Left renal cortex interstitium (tissue), 4 donors: Measurements from ENCODE around the gene FGF12. TPM values are rescaled to one million over a fixed set of nuclear protein-coding genes. Genes with fewer than 3 reads are reported as not detected.
A peak's percentile ranks its signal among the peaks of the same experiment; 100 is the strongest.
"Not testable (repeated sequence)": the region's sequence is repeated elsewhere in the genome, so short reads cannot be mapped to it uniquely, and the experiment has no call there.

ENCODE experiments used
- DNase-seq, 4 donors: peaks; one replicate each; pipeline ENCODE4 v3.0.0-alpha.2; 2013; ENCODE audit warnings: low read depth in 4 of 4, low spot score in 2 of 4, missing footprints in 1 of 4
- polyA plus RNA-seq, 4 donors: library from polyadenylated mRNA; unstranded; fragments of 120-200 nt; gene quantifications; one replicate each; pipeline ENCODE4 v1.2.1, GENCODE V29; 2013; ENCODE audit not compliant: insufficient read length in 4 of 4

The FGF12 gene
- 1 to 10 TPM; 5.2 to 7.6 (median 6.6) TPM for polyA plus RNA-seq

GRCh38 chr3:192727032-192727847 is at the start of gene FGF12:
TSS of gene FGF12 (minus strand) at chr3:192727541.
- peak; percentile 50 to 82 (median 62) for DNase-seq

- DNase-seq: not testable (repeated sequence)
Measured at GRCh38 chr3:192774341-192774740, 47.0 kb upstream of the FGF12 start.

- DNase-seq: peak in 1 of 4 donors; percentile 13
Measured at GRCh38 chr3:192772240-192772894, 45.0 kb upstream of the FGF12 start.

GRCh38 chr3:192758654-192759053 is 31.3 kb upstream of the FGF12 start:
- DNase-seq: no peak

GRCh38 chr3:192751148-192751547 is 23.8 kb upstream of the FGF12 start:
- DNase-seq: no peak

GRCh38 chr3:192750201-192750600 is 22.9 kb upstream of the FGF12 start:
- no peak for DNase-seq

- DNase-seq: no peak
Measured at GRCh38 chr3:192747746-192748145, 20.4 kb upstream of the FGF12 start.

GRCh38 chr3:192747145-192747544 is 19.8 kb upstream of the FGF12 start:
- DNase-seq: no peak

GRCh38 chr3:192745150-192745549 is 17.8 kb upstream of the FGF12 start:
- DNase-seq: no peak

- DNase-seq: not testable (repeated sequence)
Measured at GRCh38 chr3:192744604-192745003, 17.3 kb upstream of the FGF12 start.

GRCh38 chr3:192737506-192737905 is 10.2 kb upstream of the FGF12 start:
- DNase-seq: no peak

- no peak for DNase-seq
Measured at GRCh38 chr3:192731233-192731632, 3.9 kb upstream of the FGF12 start.

- no peak for DNase-seq
Measured at GRCh38 chr3:192726385-192726784, 956 bp downstream of the FGF12 start.

GRCh38 chr3:192719964-192720363 is 7.4 kb downstream of the FGF12 start:
- no peak for DNase-seq

GRCh38 chr3:192718156-192718555 is 9.2 kb downstream of the FGF12 start:
- DNase-seq: no peak

GRCh38 chr3:192715126-192715525 is 12.2 kb downstream of the FGF12 start:
- no peak for DNase-seq

- not testable (repeated sequence) for DNase-seq
Measured at GRCh38 chr3:192711126-192711525, 16.2 kb downstream of the FGF12 start.

- no peak for DNase-seq
Measured at GRCh38 chr3:192710366-192710765, 17.0 kb downstream of the FGF12 start.

GRCh38 chr3:192706272-192706671 is 21.1 kb downstream of the FGF12 start:
- DNase-seq: no peak

- no peak for DNase-seq
Measured at GRCh38 chr3:192700885-192701284, 26.5 kb downstream of the FGF12 start.

GRCh38 chr3:192696943-192697587 is 30.3 kb downstream of the FGF12 start:
- no peak for DNase-seq
